ENCODE results near the gene CELF2.
"Not testable (repeated sequence)": the region's sequence is repeated elsewhere in the genome, so short reads cannot be mapped to it uniquely, and the experiment has no call there.

CELF2 gene

DNA sequence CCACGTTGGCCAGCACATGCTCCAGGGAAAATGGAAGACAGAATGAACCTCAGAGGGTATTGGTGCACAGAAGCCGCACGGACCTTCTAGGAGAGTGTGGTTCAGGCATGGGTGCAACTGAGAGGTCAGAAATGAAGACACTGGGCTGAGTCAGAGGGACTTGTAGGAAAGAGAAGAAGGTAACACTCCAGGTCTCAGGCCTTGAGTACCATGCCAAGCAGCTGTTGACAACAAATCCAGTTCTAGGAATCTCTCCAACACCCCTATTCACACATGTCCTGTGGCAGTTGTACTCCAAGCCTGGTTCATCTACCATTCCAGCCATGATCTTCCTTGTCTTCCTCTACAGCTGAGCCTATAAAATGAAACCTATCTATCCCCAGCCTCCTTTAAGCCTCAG lies 342.2 kb downstream of the CELF2 start:
- no peak for DNase-seq (ENCODE audit: low read depth)
- TF ChIP-seq, protein P1, sequence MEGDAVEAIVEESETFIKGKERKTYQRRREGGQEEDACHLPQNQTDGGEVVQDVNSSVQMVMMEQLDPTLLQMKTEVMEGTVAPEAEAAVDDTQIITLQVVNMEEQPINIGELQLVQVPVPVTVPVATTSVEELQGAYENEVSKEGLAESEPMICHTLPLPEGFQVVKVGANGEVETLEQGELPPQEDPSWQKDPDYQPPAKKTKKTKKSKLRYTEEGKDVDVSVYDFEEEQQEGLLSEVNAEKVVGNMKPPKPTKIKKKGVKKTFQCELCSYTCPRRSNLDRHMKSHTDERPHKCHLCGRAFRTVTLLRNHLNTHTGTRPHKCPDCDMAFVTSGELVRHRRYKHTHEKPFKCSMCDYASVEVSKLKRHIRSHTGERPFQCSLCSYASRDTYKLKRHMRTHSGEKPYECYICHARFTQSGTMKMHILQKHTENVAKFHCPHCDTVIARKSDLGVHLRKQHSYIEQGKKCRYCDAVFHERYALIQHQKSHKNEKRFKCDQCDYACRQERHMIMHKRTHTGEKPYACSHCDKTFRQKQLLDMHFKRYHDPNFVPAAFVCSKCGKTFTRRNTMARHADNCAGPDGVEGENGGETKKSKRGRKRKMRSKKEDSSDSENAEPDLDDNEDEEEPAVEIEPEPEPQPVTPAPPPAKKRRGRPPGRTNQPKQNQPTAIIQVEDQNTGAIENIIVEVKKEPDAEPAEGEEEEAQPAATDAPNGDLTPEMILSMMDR (IDR thresholded peaks at IDR 0.05; ENCODE audit: low read depth, low read length, missing control alignments) = no peak
- in situ Hi-C loops (cut with HindIII; ENCODE audit: low sequenced_read_pairs) = no loop called here
- H3K4me3 ChIP-seq (ENCODE audit: low read depth, low read length) = no peak overlapping the region

DNA sequence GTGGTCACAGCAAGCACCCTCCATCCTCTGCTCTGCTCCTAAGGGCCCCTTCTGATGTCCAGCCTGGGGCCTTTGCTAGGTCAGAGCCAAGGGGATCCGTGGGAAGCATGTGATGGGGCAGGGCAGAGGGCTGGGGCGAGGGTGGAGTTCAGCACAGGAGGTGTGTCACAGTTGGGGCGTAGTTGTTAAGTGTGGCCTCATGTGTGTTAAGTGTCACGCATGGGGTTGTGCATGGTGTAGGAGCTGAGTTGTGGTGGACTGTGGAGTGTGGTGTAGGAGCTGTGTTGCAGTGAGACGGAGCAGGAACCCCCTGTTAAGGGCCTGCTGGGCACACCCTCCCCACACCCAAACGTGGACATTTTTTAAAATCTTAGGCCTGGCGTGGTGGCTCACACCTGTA lies 345.8 kb downstream of the CELF2 start:
- no peak overlapping the region for H3K4me3 ChIP-seq (ENCODE audit: low read depth, low read length)
- DNase-seq (ENCODE audit: low read depth) = no peak
- in situ Hi-C loops (cut with HindIII; ENCODE audit: low sequenced_read_pairs) = no loop called here
- TF ChIP-seq, protein P1 (IDR thresholded peaks at IDR 0.05; ENCODE audit: low read depth, low read length, missing control alignments) = no peak

DNA sequence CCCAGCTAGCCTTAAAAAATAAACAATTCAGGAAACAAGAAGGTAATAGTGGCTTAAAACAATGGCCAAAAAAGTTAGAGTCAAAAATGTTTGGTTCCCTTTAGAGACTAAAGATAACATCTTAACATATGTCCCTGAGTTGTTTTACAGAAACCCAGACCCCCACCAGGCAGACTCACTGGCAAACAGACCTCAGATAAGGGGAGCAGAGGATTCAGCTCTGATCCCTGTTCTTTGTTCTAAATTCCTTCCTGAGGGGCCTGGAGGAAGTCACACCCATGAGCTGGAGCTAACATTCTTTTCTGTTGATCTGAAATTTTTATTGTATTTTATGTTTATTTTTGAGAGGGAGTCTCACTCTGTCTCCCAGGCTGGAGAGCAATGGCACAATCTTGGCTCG lies 346.6 kb downstream of the CELF2 start:
- in situ Hi-C loops (cut with HindIII; ENCODE audit: low sequenced_read_pairs) = no loop called here
- DNase-seq (ENCODE audit: low read depth) = no peak
- no peak overlapping the region for H3K4me3 ChIP-seq (ENCODE audit: low read depth, low read length)
- TF ChIP-seq, protein P1 (IDR thresholded peaks at IDR 0.05; ENCODE audit: low read depth, low read length, missing control alignments) = no peak

DNA sequence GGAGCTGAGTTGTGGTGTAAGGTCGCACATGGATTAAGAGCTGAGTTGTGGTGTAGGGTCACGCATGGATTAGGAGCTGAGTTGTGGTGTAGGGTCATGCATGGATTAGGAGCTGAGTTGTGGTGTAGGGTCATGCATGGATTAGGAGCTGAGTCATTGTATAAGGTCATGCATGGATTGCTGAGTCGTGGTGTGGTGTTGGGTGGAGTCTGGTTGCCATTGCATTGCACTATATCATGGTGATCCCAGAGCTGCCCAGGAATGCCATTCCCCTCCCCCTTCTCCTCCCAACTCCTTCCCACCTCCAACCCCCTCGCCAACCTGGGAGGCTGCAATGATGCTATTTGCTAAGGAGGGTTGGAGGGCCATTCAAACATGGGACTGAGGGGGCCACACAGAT lies 349.2 kb downstream of the CELF2 start:
- in situ Hi-C loops (cut with HindIII; ENCODE audit: low sequenced_read_pairs); DNase-seq (ENCODE audit: low read depth); H3K4me3 ChIP-seq (ENCODE audit: low read depth, low read length): not testable (repeated sequence)

DNA sequence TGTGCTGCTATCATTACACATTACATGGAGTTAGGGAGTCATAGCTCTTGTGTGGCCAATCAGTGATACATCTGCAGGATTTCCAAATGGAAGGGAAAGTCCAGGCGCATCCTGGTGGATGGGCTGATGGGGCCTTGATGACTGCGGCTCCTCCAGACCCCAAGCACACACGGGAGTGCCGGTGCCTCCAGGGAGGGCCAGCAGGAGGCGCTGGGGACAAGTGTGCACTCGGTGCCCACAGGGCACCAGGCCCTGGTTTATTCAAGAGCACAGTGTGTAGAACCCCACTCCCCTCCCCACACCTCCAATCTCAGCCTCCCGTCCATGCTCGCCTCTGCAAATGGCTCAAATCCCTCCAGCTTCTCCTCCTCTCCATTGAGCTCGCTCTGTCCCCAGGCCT lies 349.8 kb downstream of the CELF2 start:
- no peak for DNase-seq (ENCODE audit: low read depth)
- TF ChIP-seq, protein P1 (IDR thresholded peaks at IDR 0.05; ENCODE audit: low read depth, low read length, missing control alignments) = no peak
- in situ Hi-C loops (cut with HindIII; ENCODE audit: low sequenced_read_pairs) = no loop called here
- no peak overlapping the region for H3K4me3 ChIP-seq (ENCODE audit: low read depth, low read length)

DNA sequence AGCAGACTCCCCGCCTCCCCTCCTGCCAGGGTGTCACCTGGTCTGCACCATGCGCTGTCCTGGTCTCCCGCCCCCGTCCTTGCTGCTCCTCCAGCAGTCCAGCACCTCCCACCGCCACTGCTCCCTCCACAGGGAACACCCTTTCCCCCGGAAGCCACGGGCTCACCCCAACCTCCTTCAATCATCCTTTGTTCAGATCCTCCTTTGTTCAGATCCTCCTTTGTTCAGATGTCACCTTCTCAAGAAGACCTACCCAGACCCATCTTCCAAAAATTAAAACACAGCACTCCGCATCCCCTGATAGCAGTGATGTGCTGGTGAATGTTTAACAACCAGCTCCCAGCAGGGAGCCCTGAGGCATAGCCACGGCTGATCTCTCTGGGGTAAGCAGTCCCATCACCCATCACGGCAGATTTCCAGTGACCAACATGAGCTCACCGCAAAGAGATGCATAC lies 356.1 kb downstream of the CELF2 start:
- TF ChIP-seq, protein P1 (IDR thresholded peaks at IDR 0.05; ENCODE audit: low read depth, low read length, missing control alignments) = no peak
- in situ Hi-C loops (cut with HindIII; ENCODE audit: low sequenced_read_pairs) = no loop called here
- no peak for DNase-seq (ENCODE audit: low read depth)
- H3K4me3 ChIP-seq (ENCODE audit: low read depth, low read length) = no peak overlapping the region

DNA sequence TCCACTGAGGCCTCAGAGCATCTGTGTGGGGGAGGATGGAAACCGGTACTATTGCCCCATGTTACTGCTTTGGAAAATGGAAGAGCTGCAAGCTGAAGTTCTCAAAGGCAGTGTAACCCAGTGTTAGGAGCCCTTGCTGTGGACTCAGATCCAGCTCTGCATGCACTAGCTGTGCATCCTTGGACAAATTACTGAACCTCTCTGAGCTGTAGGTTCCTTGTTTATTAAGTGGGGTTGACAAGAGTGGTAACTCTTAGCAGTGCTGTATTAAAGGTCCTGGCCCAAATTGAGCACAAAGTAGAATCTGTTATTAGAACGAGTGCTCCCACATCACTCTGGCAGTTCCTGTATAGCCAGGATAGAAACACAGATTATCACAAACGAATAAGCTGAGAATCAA lies 359.6 kb downstream of the CELF2 start:
- no peak overlapping the region for H3K4me3 ChIP-seq (ENCODE audit: low read depth, low read length)
- DNase-seq (ENCODE audit: low read depth) = no peak
- in situ Hi-C loops (cut with HindIII; ENCODE audit: low sequenced_read_pairs) = no loop called here
- TF ChIP-seq, protein P1 (IDR thresholded peaks at IDR 0.05; ENCODE audit: low read depth, low read length, missing control alignments) = no peak
